Ishikawa (cell line): ENCODE results near the gene ZNRF2.

Source experiments
- EGR1 ChIP-seq: IDR thresholded peaks from 2 replicates; pipeline ENCODE4 v1.6.1; 2012
- EP300 ChIP-seq: IDR thresholded peaks from 2 replicates; pipeline ENCODE4 v1.6.1; 2012; ENCODE audit warnings: borderline replicate concordance
- NFIC ChIP-seq: IDR thresholded peaks from 2 replicates; pipeline ENCODE4 v1.6.1; 2012
- RAD21 ChIP-seq: IDR thresholded peaks from 2 replicates; pipeline ENCODE4 v1.6.1; 2012; ENCODE audit warnings: low read depth
- TAF1 ChIP-seq: IDR thresholded peaks from 2 replicates; pipeline ENCODE4 v1.6.1; 2012; ENCODE audit warnings: low read depth, mild to moderate bottlenecking
- YY1 ChIP-seq: IDR thresholded peaks from 2 replicates; pipeline ENCODE4 v1.6.1; 2012; ENCODE audit warnings: low read depth
- TF ChIP-seq, protein P1 (sequence below): IDR thresholded peaks from 2 replicates; pipeline ENCODE4 v1.6.1; 2012; ENCODE audit warnings: low read depth, mild to moderate bottlenecking

DNA sequence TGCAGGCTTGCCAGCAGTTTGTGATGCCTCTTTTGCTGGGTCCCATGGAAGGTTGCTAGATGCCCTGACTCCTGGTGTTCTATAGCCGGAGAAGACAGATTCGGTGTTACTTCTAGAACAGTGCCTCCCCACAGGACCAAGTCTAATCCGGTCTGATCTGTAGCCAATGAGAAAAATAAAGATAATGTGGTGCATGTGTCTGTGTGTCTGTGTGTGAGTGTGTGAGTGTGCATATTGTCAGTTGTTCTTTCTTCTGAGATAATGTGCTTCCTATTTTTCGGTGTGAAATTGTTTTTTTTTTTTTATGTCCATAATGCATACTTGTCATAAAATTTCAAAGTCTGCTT is 29.7 kb upstream of the ZNRF2 start:
- TF ChIP-seq RAD21 = no peak
- TF ChIP-seq TAF1 = no peak
- TF ChIP-seq YY1 = no peak
- TF ChIP-seq, protein P1, sequence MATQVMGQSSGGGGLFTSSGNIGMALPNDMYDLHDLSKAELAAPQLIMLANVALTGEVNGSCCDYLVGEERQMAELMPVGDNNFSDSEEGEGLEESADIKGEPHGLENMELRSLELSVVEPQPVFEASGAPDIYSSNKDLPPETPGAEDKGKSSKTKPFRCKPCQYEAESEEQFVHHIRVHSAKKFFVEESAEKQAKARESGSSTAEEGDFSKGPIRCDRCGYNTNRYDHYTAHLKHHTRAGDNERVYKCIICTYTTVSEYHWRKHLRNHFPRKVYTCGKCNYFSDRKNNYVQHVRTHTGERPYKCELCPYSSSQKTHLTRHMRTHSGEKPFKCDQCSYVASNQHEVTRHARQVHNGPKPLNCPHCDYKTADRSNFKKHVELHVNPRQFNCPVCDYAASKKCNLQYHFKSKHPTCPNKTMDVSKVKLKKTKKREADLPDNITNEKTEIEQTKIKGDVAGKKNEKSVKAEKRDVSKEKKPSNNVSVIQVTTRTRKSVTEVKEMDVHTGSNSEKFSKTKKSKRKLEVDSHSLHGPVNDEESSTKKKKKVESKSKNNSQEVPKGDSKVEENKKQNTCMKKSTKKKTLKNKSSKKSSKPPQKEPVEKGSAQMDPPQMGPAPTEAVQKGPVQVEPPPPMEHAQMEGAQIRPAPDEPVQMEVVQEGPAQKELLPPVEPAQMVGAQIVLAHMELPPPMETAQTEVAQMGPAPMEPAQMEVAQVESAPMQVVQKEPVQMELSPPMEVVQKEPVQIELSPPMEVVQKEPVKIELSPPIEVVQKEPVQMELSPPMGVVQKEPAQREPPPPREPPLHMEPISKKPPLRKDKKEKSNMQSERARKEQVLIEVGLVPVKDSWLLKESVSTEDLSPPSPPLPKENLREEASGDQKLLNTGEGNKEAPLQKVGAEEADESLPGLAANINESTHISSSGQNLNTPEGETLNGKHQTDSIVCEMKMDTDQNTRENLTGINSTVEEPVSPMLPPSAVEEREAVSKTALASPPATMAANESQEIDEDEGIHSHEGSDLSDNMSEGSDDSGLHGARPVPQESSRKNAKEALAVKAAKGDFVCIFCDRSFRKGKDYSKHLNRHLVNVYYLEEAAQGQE = no peak
- no peak for TF ChIP-seq EP300
- no peak for TF ChIP-seq NFIC
- no peak for TF ChIP-seq EGR1
